Panc1 (cell line): ENCODE results near the gene ROBO1.

Experiments used
- POLR2AphosphoS5 ChIP-seq: IDR thresholded peaks from 2 replicates; pipeline ENCODE4 v1.6.1; 2012; ENCODE audit warnings: mild to moderate bottlenecking, low read depth, low read length, moderate library complexity
- SIN3A ChIP-seq: IDR thresholded peaks from 2 replicates; pipeline ENCODE4 v1.6.1; 2012; ENCODE audit warnings: low read depth, mild to moderate bottlenecking, low read length, moderate library complexity, borderline replicate concordance; ENCODE audit not compliant: insufficient read depth
- TCF7L2 ChIP-seq: IDR thresholded peaks from 2 replicates; pipeline ENCODE4 v1.6.1; 2011; ENCODE audit warnings: mild to moderate bottlenecking, low read depth, low read length, inconsistent platforms
- TF ChIP-seq, protein P1 (sequence below): fragments of 450-650 bp; IDR thresholded peaks from 2 replicates; pipeline ENCODE4 v1.5.1; 2017; ENCODE audit warnings: mild to moderate bottlenecking
- TF ChIP-seq, protein P2 (sequence below), 2 experiments: IDR thresholded peaks; 2 replicates each; pipeline ENCODE4 v1.6.1; 2011 to 2012; ENCODE audit warnings: low read depth in 2 of 2, control low read depth in 1 of 2, low read length in 1 of 2, mild to moderate bottlenecking in 1 of 2, moderate library complexity in 1 of 2; ENCODE audit not compliant: insufficient read depth in 1 of 2

DNA sequence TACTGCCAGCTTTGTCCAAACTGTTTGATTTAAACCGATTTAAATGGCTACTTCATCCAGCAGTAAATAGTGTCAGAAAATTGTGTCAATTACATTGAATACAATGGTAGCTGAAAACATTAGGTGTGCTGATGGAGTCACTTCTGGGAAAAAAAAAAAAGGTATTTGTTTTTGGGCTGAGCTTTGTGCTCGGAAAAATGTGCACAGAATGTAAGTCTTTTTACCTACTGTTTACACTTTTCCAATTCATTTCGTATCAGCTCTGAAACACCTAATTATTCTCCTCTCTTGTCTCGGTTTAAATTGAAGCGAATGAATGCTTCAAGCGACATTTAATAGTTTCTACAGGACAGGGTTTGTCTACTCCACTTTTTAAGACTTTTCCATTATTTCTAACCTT, 1078.4 kb downstream of the ROBO1 start:
- TF ChIP-seq, protein P1, sequence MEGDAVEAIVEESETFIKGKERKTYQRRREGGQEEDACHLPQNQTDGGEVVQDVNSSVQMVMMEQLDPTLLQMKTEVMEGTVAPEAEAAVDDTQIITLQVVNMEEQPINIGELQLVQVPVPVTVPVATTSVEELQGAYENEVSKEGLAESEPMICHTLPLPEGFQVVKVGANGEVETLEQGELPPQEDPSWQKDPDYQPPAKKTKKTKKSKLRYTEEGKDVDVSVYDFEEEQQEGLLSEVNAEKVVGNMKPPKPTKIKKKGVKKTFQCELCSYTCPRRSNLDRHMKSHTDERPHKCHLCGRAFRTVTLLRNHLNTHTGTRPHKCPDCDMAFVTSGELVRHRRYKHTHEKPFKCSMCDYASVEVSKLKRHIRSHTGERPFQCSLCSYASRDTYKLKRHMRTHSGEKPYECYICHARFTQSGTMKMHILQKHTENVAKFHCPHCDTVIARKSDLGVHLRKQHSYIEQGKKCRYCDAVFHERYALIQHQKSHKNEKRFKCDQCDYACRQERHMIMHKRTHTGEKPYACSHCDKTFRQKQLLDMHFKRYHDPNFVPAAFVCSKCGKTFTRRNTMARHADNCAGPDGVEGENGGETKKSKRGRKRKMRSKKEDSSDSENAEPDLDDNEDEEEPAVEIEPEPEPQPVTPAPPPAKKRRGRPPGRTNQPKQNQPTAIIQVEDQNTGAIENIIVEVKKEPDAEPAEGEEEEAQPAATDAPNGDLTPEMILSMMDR: no peak
- TF ChIP-seq POLR2AphosphoS5 (no peak), TCF7L2 (no peak), SIN3A (no peak)
- TF ChIP-seq, protein P2, sequence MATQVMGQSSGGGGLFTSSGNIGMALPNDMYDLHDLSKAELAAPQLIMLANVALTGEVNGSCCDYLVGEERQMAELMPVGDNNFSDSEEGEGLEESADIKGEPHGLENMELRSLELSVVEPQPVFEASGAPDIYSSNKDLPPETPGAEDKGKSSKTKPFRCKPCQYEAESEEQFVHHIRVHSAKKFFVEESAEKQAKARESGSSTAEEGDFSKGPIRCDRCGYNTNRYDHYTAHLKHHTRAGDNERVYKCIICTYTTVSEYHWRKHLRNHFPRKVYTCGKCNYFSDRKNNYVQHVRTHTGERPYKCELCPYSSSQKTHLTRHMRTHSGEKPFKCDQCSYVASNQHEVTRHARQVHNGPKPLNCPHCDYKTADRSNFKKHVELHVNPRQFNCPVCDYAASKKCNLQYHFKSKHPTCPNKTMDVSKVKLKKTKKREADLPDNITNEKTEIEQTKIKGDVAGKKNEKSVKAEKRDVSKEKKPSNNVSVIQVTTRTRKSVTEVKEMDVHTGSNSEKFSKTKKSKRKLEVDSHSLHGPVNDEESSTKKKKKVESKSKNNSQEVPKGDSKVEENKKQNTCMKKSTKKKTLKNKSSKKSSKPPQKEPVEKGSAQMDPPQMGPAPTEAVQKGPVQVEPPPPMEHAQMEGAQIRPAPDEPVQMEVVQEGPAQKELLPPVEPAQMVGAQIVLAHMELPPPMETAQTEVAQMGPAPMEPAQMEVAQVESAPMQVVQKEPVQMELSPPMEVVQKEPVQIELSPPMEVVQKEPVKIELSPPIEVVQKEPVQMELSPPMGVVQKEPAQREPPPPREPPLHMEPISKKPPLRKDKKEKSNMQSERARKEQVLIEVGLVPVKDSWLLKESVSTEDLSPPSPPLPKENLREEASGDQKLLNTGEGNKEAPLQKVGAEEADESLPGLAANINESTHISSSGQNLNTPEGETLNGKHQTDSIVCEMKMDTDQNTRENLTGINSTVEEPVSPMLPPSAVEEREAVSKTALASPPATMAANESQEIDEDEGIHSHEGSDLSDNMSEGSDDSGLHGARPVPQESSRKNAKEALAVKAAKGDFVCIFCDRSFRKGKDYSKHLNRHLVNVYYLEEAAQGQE (IDR thresholded peaks at IDR 0.05; ENCODE audit: insufficient read depth in 1 of 2, low read depth in 2 of 2, low read length in 1 of 2): no peak
